HL-60 (cell line): Measurements from ENCODE around the gene HMCN1.

ENCODE experiments used
- CTCF ChIP-seq: IDR thresholded peaks from one replicate; pipeline ENCODE4 v1.5.1; 2011; ENCODE audit warnings: low read length, control low read depth, inconsistent platforms; ENCODE audit not compliant: insufficient read depth
- GABPA ChIP-seq: IDR thresholded peaks from 2 replicates; pipeline ENCODE4 v1.6.1; 2012; ENCODE audit warnings: low read depth
- POLR2AphosphoS5 ChIP-seq: IDR thresholded peaks from 2 replicates; pipeline ENCODE4 v1.6.1; 2012; ENCODE audit warnings: low read depth
- TF ChIP-seq, protein P1 (sequence below): IDR thresholded peaks from 2 replicates; pipeline ENCODE4 v1.6.1; 2012; ENCODE audit warnings: low read depth; ENCODE audit not compliant: insufficient replicate concordance

DNA sequence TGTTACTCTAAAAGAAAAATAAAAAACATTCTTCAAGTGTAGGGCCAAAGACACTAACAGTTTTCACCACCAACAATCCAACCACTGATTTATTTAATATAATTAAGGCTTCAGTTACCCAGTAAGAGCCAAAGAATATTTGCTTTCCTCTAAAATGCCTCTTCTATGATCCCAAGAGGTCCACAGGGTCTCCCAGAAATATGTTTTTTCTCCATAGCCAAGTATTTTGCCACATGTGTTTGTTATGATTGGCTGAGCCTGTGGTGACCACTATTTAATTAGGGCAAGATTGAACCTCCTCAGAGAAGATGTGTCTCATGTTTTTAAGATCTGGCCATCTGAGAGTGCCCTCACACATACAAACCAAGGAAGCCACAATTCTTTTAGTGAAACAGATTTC lies 505.0 kb downstream of the HMCN1 start:
- no peak for TF ChIP-seq CTCF
- TF ChIP-seq, protein P1, sequence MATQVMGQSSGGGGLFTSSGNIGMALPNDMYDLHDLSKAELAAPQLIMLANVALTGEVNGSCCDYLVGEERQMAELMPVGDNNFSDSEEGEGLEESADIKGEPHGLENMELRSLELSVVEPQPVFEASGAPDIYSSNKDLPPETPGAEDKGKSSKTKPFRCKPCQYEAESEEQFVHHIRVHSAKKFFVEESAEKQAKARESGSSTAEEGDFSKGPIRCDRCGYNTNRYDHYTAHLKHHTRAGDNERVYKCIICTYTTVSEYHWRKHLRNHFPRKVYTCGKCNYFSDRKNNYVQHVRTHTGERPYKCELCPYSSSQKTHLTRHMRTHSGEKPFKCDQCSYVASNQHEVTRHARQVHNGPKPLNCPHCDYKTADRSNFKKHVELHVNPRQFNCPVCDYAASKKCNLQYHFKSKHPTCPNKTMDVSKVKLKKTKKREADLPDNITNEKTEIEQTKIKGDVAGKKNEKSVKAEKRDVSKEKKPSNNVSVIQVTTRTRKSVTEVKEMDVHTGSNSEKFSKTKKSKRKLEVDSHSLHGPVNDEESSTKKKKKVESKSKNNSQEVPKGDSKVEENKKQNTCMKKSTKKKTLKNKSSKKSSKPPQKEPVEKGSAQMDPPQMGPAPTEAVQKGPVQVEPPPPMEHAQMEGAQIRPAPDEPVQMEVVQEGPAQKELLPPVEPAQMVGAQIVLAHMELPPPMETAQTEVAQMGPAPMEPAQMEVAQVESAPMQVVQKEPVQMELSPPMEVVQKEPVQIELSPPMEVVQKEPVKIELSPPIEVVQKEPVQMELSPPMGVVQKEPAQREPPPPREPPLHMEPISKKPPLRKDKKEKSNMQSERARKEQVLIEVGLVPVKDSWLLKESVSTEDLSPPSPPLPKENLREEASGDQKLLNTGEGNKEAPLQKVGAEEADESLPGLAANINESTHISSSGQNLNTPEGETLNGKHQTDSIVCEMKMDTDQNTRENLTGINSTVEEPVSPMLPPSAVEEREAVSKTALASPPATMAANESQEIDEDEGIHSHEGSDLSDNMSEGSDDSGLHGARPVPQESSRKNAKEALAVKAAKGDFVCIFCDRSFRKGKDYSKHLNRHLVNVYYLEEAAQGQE, result no peak
- TF ChIP-seq GABPA, result no peak
- no peak for TF ChIP-seq POLR2AphosphoS5
